A549 (cell line): ENCODE data around the gene PRKCE. TPM values are rescaled to one million over a fixed set of nuclear protein-coding genes. Genes with fewer than 3 reads are reported as not detected.

ENCODE experiments used
- ATAC-seq, 2 experiments: fragments of 200-7000 bp in 1 of 2; fragments of >200 bp in 1 of 2; cut with Nextera tagmentation in 1 of 2; cut with Tn5 transposase in 1 of 2; 3 replicates each; pipeline versions ENCODE4 v1.8.0 to v1.9.1; 2018 to 2020; ENCODE audit warnings: mild to moderate bottlenecking in 1 of 2, moderate library complexity in 1 of 2
- CTCF ChIA-PET: fragments of 300-600 bp; sonication (Branson Sonifier 250); formaldehyde crosslinking; extraction: SDS; loops from one replicate; lab custom pipeline; 2021; ENCODE audit warnings: antibody characterized with exemption, inconsistent platforms; lab: Yijun Ruan, JAX
- POLR2A ChIA-PET: fragments of 350-600 bp; formaldehyde crosslinking; extraction: SDS; loops from one replicate; lab custom pipeline; 2021; ENCODE audit warnings: antibody characterized with exemption, inconsistent platforms; lab: Yijun Ruan, JAX
- DNase-seq, 2 experiments: peaks; one replicate each; pipeline versions ENCODE4 v3.0.0 to v3.0.0-alpha.2; 2011 to 2016; ENCODE audit warnings: low read depth in 1 of 2, low spot score in 1 of 2
- FAIRE-seq: peaks from 2 replicates; lab custom pipeline; 2011; peaks lifted over from hg19 to GRCh38; lab: Jason Lieb, UNC
- H3K27ac ChIP-seq, 2 experiments: fragments of >200 bp; sonication (Bioruptor Twin); formaldehyde crosslinking; 3 replicates each; pipeline ENCODE4 v1.5.1; 2016 to 2017
- H3K4me1 ChIP-seq: fragments of >200 bp; sonication (Bioruptor Twin); formaldehyde crosslinking; 3 replicates; pipeline ENCODE4 v1.6.1; 2016
- H3K4me2 ChIP-seq: fragments of >200 bp; sonication (Bioruptor Twin); formaldehyde crosslinking; 3 replicates; pipeline ENCODE4 v1.6.1; 2016
- H3K4me3 ChIP-seq: fragments of >200 bp; sonication (Bioruptor Twin); formaldehyde crosslinking; 3 replicates; pipeline ENCODE4 v1.5.1; 2016
- H3K9me3 ChIP-seq: fragments of >200 bp; sonication (Bioruptor Twin); formaldehyde crosslinking; 3 replicates; pipeline ENCODE4 v1.6.1; 2016
- ATOH8 ChIP-seq: fragments of 250-450 bp; sonication (Bioruptor Pico); IDR thresholded peaks from 2 replicates; pipeline ENCODE4 v1.5.0; 2020; ENCODE audit warnings: low read depth, mild to moderate bottlenecking, moderate library complexity
- BHLHE40 ChIP-seq: IDR thresholded peaks from 2 replicates; pipeline ENCODE4 v1.6.1; 2012; ENCODE audit warnings: low read depth, low read length, inconsistent platforms
- CHD2 ChIP-seq: fragments of 150-350 bp; IDR thresholded peaks from 2 replicates; pipeline ENCODE4 v1.6.1; 2014; ENCODE audit warnings: low read length; ENCODE audit not compliant: partially characterized antibody
- E2F6 ChIP-seq: IDR thresholded peaks from 2 replicates; pipeline ENCODE4 v1.6.1; 2012; ENCODE audit warnings: low read depth, borderline replicate concordance
- EHF ChIP-seq: fragments of 250-450 bp; sonication (Bioruptor Pico); IDR thresholded peaks from 2 replicates; pipeline ENCODE4 v1.5.0; 2020; ENCODE audit warnings: mild to moderate bottlenecking
- EP300 ChIP-seq, 2 experiments: fragments of >200 bp; sonication (Bioruptor Twin); formaldehyde crosslinking; IDR thresholded peaks; 2 replicates in 1 of 2; 3 replicates in 1 of 2; pipeline ENCODE4 v1.6.1; 2016 to 2017
- FOSL2 ChIP-seq, 2 experiments: fragments of 450-650 bp in 1 of 2; fragments of >200 bp in 1 of 2; sonication (Bioruptor Twin) in 1 of 2; formaldehyde crosslinking; IDR thresholded peaks; 2 replicates each; pipeline versions ENCODE4 v1.5.0 to v1.6.1; 2016 to 2020; ENCODE audit warnings: mild to moderate bottlenecking in 1 of 2, moderate library complexity in 1 of 2
- GATA3 ChIP-seq: IDR thresholded peaks from 2 replicates; pipeline ENCODE4 v1.6.1; 2012; ENCODE audit warnings: borderline replicate concordance
- HDAC2 ChIP-seq: fragments of 200-600 bp; sonication (generic); IDR thresholded peaks from 2 replicates; pipeline ENCODE4 v1.6.1; 2016
- HEYL ChIP-seq: fragments of 250-450 bp; sonication (Bioruptor Pico); IDR thresholded peaks from 2 replicates; pipeline ENCODE4 v1.8.0; 2021; ENCODE audit warnings: mild to moderate bottlenecking, moderate library complexity
- HOXA7 ChIP-seq: fragments of 250-450 bp; sonication (Bioruptor Pico); IDR thresholded peaks from 2 replicates; pipeline ENCODE4 v1.5.0; 2020; ENCODE audit warnings: mild to moderate bottlenecking, moderate library complexity
- KDM1A ChIP-seq: fragments of 200-600 bp; sonication (generic); IDR thresholded peaks from 2 replicates; pipeline ENCODE4 v1.6.1; 2016; ENCODE audit warnings: low read depth, mild to moderate bottlenecking
- MAFK ChIP-seq: fragments of 450-650 bp; IDR thresholded peaks from 2 replicates; pipeline ENCODE4 v1.6.1; 2014; ENCODE audit not compliant: partially characterized antibody
- MAZ ChIP-seq: fragments of 150-350 bp; IDR thresholded peaks from 2 replicates; pipeline ENCODE4 v1.6.1; 2014; ENCODE audit warnings: antibody characterized with exemption, low read depth, low read length, borderline replicate concordance
- POLR2A ChIP-seq: IDR thresholded peaks from 2 replicates; pipeline ENCODE4 v1.6.1; 2012; ENCODE audit warnings: mild to moderate bottlenecking, low read length
- RAD21 ChIP-seq, 2 experiments: fragments of >200 bp in 1 of 2; sonication (Bioruptor Twin) in 1 of 2; formaldehyde crosslinking in 1 of 2; IDR thresholded peaks in 1 of 2; conservative IDR thresholded peaks in 1 of 2; 2 replicates in 1 of 2; 3 replicates in 1 of 2; pipeline ENCODE4 v1.6.1; 2012 to 2018; ENCODE audit warnings: inconsistent platforms in 1 of 2
- RNF2 ChIP-seq: fragments of 200-600 bp; sonication (generic); IDR thresholded peaks from 2 replicates; pipeline ENCODE4 v1.6.1; 2016; ENCODE audit warnings: low read depth, mild to moderate bottlenecking, antibody characterized with exemption, moderate library complexity, borderline replicate concordance
- SMC3 ChIP-seq: fragments of >200 bp; sonication (Bioruptor Twin); formaldehyde crosslinking; IDR thresholded peaks from 3 replicates; pipeline ENCODE4 v1.6.1; 2018; ENCODE audit warnings: inconsistent platforms
- TFCP2L1 ChIP-seq: fragments of 250-450 bp; sonication (Bioruptor Pico); IDR thresholded peaks from 2 replicates; pipeline ENCODE4 v1.5.0; 2021; ENCODE audit warnings: mild to moderate bottlenecking
- TP53 ChIP-seq: fragments of 250-450 bp; sonication (Bioruptor Pico); IDR thresholded peaks from 2 replicates; pipeline ENCODE4 v1.5.0; 2021; ENCODE audit warnings: mild to moderate bottlenecking, moderate library complexity
- ZC3H11A ChIP-seq: fragments of 450-650 bp; IDR thresholded peaks from 2 replicates; pipeline ENCODE4 v1.6.1; 2014; ENCODE audit warnings: antibody characterized with exemption, mild to moderate bottlenecking
- ZNF302 ChIP-seq: fragments of 250-450 bp; sonication (Bioruptor Pico); IDR thresholded peaks from 2 replicates; pipeline ENCODE4 v1.9.0; 2021; ENCODE audit warnings: inconsistent platforms, mild to moderate bottlenecking, moderate library complexity
- ZSCAN20 ChIP-seq: fragments of 250-450 bp; sonication (Bioruptor Pico); IDR thresholded peaks from 2 replicates; pipeline ENCODE4 v1.8.0; 2022; ENCODE audit warnings: mild to moderate bottlenecking, moderate library complexity
- WGBS: methylation state at CpG from one replicate; pipeline ENCODE4 v1.1.6; 2017; ENCODE audit errors: missing lambda C conversion rate; 5-methylcytosine and 5-hydroxymethylcytosine counted together
- polyA plus RNA-seq, 4 experiments: library from polyadenylated mRNA; depleted of rRNA in 3 of 4; stranded (reverse); fragments of >200 nt; fragmentation: RNase III in 1 of 4; extraction: RNeasy Plus Mini Kit Qiagen cat#74134 plus additional on column Dnase treatment in 1 of 4; gene quantifications; 2 replicates in 3 of 4; 3 replicates in 1 of 4; pipeline ENCODE4 v1.2.3, GENCODE V29; 2011 to 2017
- TF ChIP-seq, protein P1 (sequence below): fragments of 250-450 bp; sonication (Bioruptor Pico); IDR thresholded peaks from 2 replicates; pipeline ENCODE4 v1.5.0; 2021; ENCODE audit warnings: mild to moderate bottlenecking, moderate library complexity, borderline replicate concordance
- TF ChIP-seq, protein P2 (sequence below): fragments of >200 bp; sonication (Bioruptor Twin); formaldehyde crosslinking; IDR thresholded peaks from 2 replicates; pipeline ENCODE4 v1.6.1; 2016
- TF ChIP-seq, protein P3 (sequence below): IDR thresholded peaks from 2 replicates; pipeline ENCODE4 v1.6.1; 2012
- TF ChIP-seq, protein P4 (sequence below): fragments of >200 bp; sonication (Bioruptor Twin); formaldehyde crosslinking; IDR thresholded peaks from 3 replicates; pipeline ENCODE4 v1.5.1; 2016

The PRKCE gene
- polyA plus RNA-seq, 2 of the 4 experiments (the other 2 are of a cell fraction): 11.5 to 12.0 TPM

DNA sequence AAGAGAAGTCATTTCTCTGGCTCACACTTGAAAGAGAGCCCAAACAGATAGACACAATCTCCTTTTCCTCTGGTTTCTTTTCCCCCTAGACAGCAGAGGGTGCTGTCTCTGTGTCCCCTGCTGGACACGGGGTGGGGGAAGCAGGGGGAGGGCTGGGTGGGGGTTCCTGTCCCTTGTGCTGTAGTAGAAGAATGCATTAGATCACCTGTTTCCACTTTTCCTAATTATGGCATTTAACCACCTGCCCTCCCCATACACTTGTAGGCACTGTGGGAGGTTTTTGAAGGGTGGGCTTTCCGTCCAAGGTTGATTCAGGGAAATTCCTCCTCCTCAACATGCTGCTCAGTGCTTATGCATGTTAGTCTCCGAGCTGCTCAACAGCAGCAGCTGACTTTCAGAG, 439.5 kb downstream of the PRKCE start:
- POLR2A ChIA-PET: interaction anchor here (0.5 kb wide), 1 partner anchor 75 kb away, joined by 4 read pairs; no protein-coding TSS in a partner anchor
- Histone ChIP-seq H3K4me3 (no peak overlapping the region), H3K9me3 (peaks cover 17% of the 10 kb centered on the region), H3K4me1 (0 out of 3 replicates have a peak, but pooled peaks cover 4% of the 10 kb centered on the region), H3K4me2 (no peak overlapping the region), H3K27ac (peak overlapping the region in 1 of 2 experiments; percentile 8; a peak in 3 of 6 replicates)
- no peak for TF ChIP-seq HEYL (CRISPR knock-in tag)
- no peak for TF ChIP-seq HDAC2
- TF ChIP-seq MAFK: no peak
- no peak for TF ChIP-seq MAZ
- no peak for TF ChIP-seq E2F6
- TF ChIP-seq, protein P1, sequence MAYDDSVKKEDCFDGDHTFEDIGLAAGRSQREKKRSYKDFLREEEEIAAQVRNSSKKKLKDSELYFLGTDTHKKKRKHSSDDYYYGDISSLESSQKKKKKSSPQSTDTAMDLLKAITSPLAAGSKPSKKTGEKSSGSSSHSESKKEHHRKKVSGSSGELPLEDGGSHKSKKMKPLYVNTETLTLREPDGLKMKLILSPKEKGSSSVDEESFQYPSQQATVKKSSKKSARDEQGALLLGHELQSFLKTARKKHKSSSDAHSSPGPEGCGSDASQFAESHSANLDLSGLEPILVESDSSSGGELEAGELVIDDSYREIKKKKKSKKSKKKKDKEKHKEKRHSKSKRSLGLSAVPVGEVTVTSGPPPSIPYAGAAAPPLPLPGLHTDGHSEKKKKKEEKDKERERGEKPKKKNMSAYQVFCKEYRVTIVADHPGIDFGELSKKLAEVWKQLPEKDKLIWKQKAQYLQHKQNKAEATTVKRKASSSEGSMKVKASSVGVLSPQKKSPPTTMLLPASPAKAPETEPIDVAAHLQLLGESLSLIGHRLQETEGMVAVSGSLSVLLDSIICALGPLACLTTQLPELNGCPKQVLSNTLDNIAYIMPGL (CRISPR knock-in tag): no peak
- no peak for TF ChIP-seq POLR2A
- no peak for TF ChIP-seq EHF (CRISPR knock-in tag)
- TF ChIP-seq, protein P2, sequence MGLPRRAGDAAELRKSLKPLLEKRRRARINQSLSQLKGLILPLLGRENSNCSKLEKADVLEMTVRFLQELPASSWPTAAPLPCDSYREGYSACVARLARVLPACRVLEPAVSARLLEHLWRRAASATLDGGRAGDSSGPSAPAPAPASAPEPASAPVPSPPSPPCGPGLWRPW: no peak
- peak; percentile 40; the same call in 1 of the 3 replicates for TF ChIP-seq SMC3
- TF ChIP-seq, protein P3, sequence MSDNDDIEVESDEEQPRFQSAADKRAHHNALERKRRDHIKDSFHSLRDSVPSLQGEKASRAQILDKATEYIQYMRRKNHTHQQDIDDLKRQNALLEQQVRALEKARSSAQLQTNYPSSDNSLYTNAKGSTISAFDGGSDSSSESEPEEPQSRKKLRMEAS: no peak
- no peak for TF ChIP-seq ZSCAN20 (CRISPR knock-in tag)
- no peak for TF ChIP-seq TFCP2L1 (CRISPR knock-in tag)
- no peak for TF ChIP-seq CHD2
- TF ChIP-seq, protein P4, sequence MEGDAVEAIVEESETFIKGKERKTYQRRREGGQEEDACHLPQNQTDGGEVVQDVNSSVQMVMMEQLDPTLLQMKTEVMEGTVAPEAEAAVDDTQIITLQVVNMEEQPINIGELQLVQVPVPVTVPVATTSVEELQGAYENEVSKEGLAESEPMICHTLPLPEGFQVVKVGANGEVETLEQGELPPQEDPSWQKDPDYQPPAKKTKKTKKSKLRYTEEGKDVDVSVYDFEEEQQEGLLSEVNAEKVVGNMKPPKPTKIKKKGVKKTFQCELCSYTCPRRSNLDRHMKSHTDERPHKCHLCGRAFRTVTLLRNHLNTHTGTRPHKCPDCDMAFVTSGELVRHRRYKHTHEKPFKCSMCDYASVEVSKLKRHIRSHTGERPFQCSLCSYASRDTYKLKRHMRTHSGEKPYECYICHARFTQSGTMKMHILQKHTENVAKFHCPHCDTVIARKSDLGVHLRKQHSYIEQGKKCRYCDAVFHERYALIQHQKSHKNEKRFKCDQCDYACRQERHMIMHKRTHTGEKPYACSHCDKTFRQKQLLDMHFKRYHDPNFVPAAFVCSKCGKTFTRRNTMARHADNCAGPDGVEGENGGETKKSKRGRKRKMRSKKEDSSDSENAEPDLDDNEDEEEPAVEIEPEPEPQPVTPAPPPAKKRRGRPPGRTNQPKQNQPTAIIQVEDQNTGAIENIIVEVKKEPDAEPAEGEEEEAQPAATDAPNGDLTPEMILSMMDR: peak; percentile 33; the same call in 2 of the 3 replicates
- TF ChIP-seq ZNF302 (CRISPR knock-in tag): no peak
- TF ChIP-seq GATA3: no peak
- TF ChIP-seq FOSL2 (IDR thresholded peaks at IDR 0.05): no peak
- TF ChIP-seq FOSL2 (CRISPR knock-in tag; IDR thresholded peaks at IDR 0.05): no peak
- TF ChIP-seq RNF2: no peak
- no peak for TF ChIP-seq KDM1A
- TF ChIP-seq RAD21 (conservative IDR thresholded peaks at IDR 0.05 in 1 of 2, IDR thresholded peaks at IDR 0.05 in 1 of 2): peak; percentile 27 to 42; a peak in 2 of 5 replicates
- no peak for FAIRE-seq
- peak in 1 of 2 experiments; percentile 59; a peak in 3 of 6 replicates for ATAC-seq
- WGBS: 62% methylated on average over 3 of the region's 3 CpGs
- DNase-seq: no peak
- CTCF ChIA-PET: interaction anchor here (0.6 to 1.4 kb wide), 2 partner anchors 12 to 204 kb away, joined by 3 to 8 read pairs; no protein-coding TSS in a partner anchor

DNA sequence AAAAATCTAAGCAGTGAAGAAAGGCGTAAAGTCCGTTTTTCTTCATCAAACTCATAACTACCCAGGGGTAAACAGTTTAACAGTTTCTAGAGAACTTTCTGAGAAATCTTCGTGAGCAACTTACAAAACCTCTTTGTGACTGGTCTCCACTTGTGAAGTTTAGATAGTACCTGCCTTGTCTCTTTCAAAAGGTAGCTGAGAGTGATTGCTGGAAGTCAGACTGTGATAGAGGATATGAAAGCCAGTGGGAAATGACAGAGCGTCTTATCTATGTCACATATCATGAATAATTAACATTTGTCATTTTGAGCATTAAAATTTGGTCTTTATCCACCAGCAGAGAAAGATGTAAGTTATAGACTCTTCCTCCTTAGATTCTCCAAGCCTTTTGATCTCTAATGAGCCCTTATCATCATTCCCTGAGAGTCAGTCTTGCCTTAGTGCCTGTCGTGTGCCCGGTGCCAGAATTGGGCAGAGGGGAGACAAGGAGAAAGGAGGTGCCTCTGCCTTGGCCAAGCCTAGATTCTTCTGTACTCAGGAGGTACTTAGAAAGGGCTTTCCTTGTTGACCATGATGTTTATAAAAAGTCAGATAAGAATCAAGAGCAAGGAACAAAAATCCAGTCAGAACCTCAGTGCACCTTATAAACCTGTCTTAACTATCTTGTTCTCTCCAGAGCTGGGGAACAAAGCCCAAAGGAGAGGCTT, 440.6 kb downstream of the PRKCE start:
- ATAC-seq (no peak), FAIRE-seq (no peak), DNase-seq (no peak)
- CTCF ChIA-PET: interaction anchor here (0.9 to 1.5 kb wide), 2 partner anchors 8 to 17 kb away, joined by 3 to 5 read pairs; no protein-coding TSS in a partner anchor
- TF ChIP-seq POLR2A (no peak), BHLHE40 (no peak), ATOH8 (CRISPR knock-in tag) (no peak), TP53 (CRISPR knock-in tag) (no peak), ZC3H11A (no peak), EP300 (IDR thresholded peaks at IDR 0.05) (no peak), HOXA7 (no peak), RNF2 (no peak), RAD21 (conservative IDR thresholded peaks at IDR 0.05 in 1 of 2, IDR thresholded peaks at IDR 0.05 in 1 of 2) (no peak)
- POLR2A ChIA-PET: no interaction called here
- 73% methylated on average over 6 of the region's 6 CpGs for WGBS
- H3K4me1 ChIP-seq: peaks cover 8% of the 10 kb centered on the region; the same call in 2 of the 3 replicates
- H3K4me3 ChIP-seq: no peak overlapping the region
- no peak overlapping the region for H3K4me2 ChIP-seq
- H3K27ac ChIP-seq: peak overlapping the region in 1 of 2 experiments; percentile 16; a peak in 3 of 6 replicates
- peaks cover 27% of the 10 kb centered on the region for H3K9me3 ChIP-seq
